CD8-positive, alpha-beta memory T cell (primary cell): ENCODE measurements around the gene TNFRSF21. TPM values are rescaled to one million over a fixed set of nuclear protein-coding genes. Genes with fewer than 3 reads are reported as not detected.

Experiments used
- CTCF ChIA-PET: fragments of 350-600 bp; sonication (Branson Sonifier 250); formaldehyde crosslinking; loops from one replicate; lab custom pipeline; 2021; ENCODE audit warnings: antibody characterized with exemption; lab: Charles Lee
- POLR2A ChIA-PET: fragments of 350-600 bp; sonication (Branson Sonifier 250); formaldehyde crosslinking; loops from one replicate; lab custom pipeline; 2021; ENCODE audit warnings: antibody characterized with exemption; lab: Charles Lee
- DNase-seq, 5 donors: peaks; one replicate each; pipeline versions ENCODE4 v3.0.0 to v3.0.0-alpha.2; 2020 to 2022; ENCODE audit warnings: mixed read lengths in 1 of 5
- H3K27ac ChIP-seq: one replicate; pipeline ENCODE4 v1.7.0; 2013; ENCODE audit warnings: low read depth, mild to moderate bottlenecking, low read length, moderate library complexity
- H3K27me3 ChIP-seq: 2 replicates; pipeline ENCODE4 v1.7.0; 2013; ENCODE audit warnings: low read length, mild to moderate bottlenecking; ENCODE audit not compliant: insufficient read depth, poor library complexity, severe bottlenecking
- H3K36me3 ChIP-seq: 2 replicates; pipeline ENCODE4 v1.7.0; 2013; ENCODE audit warnings: mild to moderate bottlenecking, low read length, moderate library complexity; ENCODE audit not compliant: insufficient read depth
- H3K4me1 ChIP-seq: 2 replicates; pipeline ENCODE4 v1.7.0; 2013; ENCODE audit warnings: mild to moderate bottlenecking, low read length, moderate library complexity; ENCODE audit not compliant: insufficient read depth
- H3K4me3 ChIP-seq: 2 replicates; pipeline ENCODE4 v1.7.0; 2013; ENCODE audit warnings: mild to moderate bottlenecking, low read length
- H3K9me3 ChIP-seq: 2 replicates; pipeline ENCODE4 v1.7.0; 2013; ENCODE audit warnings: mild to moderate bottlenecking, low read length
- H3K27ac Mint-ChIP-seq, 8 donors: one replicate each; pipeline ENCODE4 v1.8.0; 2020 to 2021; ENCODE audit warnings: mixed read lengths in 8 of 8, mild to moderate bottlenecking in 6 of 8, inconsistent platforms in 3 of 8, moderate library complexity in 3 of 8
- H3K27me3 Mint-ChIP-seq, 2 donors: one replicate each; pipeline ENCODE4 v1.8.0; 2020 to 2021; ENCODE audit warnings: mixed read lengths in 2 of 2, mild to moderate bottlenecking in 1 of 2, moderate library complexity in 1 of 2
- H3K36me3 Mint-ChIP-seq, 3 donors: one replicate each; pipeline ENCODE4 v1.8.0; 2020 to 2021; ENCODE audit warnings: mixed read lengths in 3 of 3, inconsistent platforms in 1 of 3, mild to moderate bottlenecking in 1 of 3
- H3K4me1 Mint-ChIP-seq, 3 donors: one replicate each; pipeline ENCODE4 v1.8.0; 2020 to 2021; ENCODE audit warnings: mixed read lengths in 3 of 3, inconsistent platforms in 1 of 3, mild to moderate bottlenecking in 1 of 3
- H3K4me3 Mint-ChIP-seq, 7 donors: one replicate each; pipeline ENCODE4 v1.8.0; 2020 to 2021; ENCODE audit warnings: mixed read lengths in 7 of 7, mild to moderate bottlenecking in 6 of 7, moderate library complexity in 4 of 7, inconsistent platforms in 2 of 7
- H3K9me3 Mint-ChIP-seq, 5 donors: one replicate each; pipeline ENCODE4 v1.8.0; 2020 to 2022; ENCODE audit warnings: mixed read lengths in 5 of 5, mild to moderate bottlenecking in 3 of 5, moderate library complexity in 2 of 5, inconsistent platforms in 1 of 5
- polyA plus RNA-seq: library from polyadenylated mRNA; unstranded; fragments of 300-500 nt; fragmentation: Illumina TruSeq; gene quantifications from one replicate; pipeline ENCODE4 v1.2.3, GENCODE V29; 2021
- total RNA-seq, 2 experiments: library from RNA; stranded (reverse); gene quantifications; one replicate each; pipeline ENCODE4 v1.2.3, GENCODE V29; 2021

TNFRSF21 gene
- total and polyA plus RNA-seq, 3 experiments from 2014 or later, result 0.06 to 1.8 (median 1.7) TPM

- Mint-ChIP-seq H3K4me3 (no peak overlapping the region), H3K36me3 (no peaks in the 10 kb centered on the region), H3K9me3 (no peaks in the 10 kb centered on the region), H3K27ac (no peak overlapping the region), H3K4me1 (no peaks in the 10 kb centered on the region), H3K27me3 (peaks cover 2 to 11% of the 10 kb centered on the region in 2 donors)
- no peaks in the 10 kb centered on the region for H3K27me3 ChIP-seq
- no peak overlapping the region for H3K4me3 ChIP-seq
- CTCF ChIA-PET, result no interaction called here
- H3K9me3 ChIP-seq, result no peaks in the 10 kb centered on the region
- no peaks in the 10 kb centered on the region for H3K4me1 ChIP-seq
- POLR2A ChIA-PET, result no interaction called here
- no peaks in the 10 kb centered on the region for H3K36me3 ChIP-seq
- no peak for DNase-seq
- no peak overlapping the region for H3K27ac ChIP-seq
Measured at GRCh38 chr6:47182291-47182957, 127.3 kb downstream of the TNFRSF21 start.

GRCh38 chr6:47181681-47182080 is 128.0 kb downstream of the TNFRSF21 start:
- CTCF ChIA-PET, result no interaction called here
- Mint-ChIP-seq H3K36me3 (no peaks in the 10 kb centered on the region), H3K27ac (no peak overlapping the region), H3K9me3 (no peaks in the 10 kb centered on the region), H3K27me3 (peaks cover 1 to 11% of the 10 kb centered on the region in 2 donors), H3K4me3 (no peak overlapping the region), H3K4me1 (no peaks in the 10 kb centered on the region)
- Histone ChIP-seq H3K36me3 (no peaks in the 10 kb centered on the region), H3K27ac (no peak overlapping the region), H3K4me3 (no peak overlapping the region), H3K27me3 (no peaks in the 10 kb centered on the region), H3K9me3 (no peaks in the 10 kb centered on the region), H3K4me1 (no peaks in the 10 kb centered on the region)
- DNase-seq, result no peak
- POLR2A ChIA-PET, result no interaction called here

Other genes with a start within 250 kb of the TNFRSF21 start
- 10 to 100 TPM; 28.8 to 30.7 TPM for gene CD2AP, start 167.9 kb upstream of the TNFRSF21 start, total RNA-seq
- gene CD2AP, start 167.9 kb upstream of the TNFRSF21 start, polyA plus RNA-seq, result 9.3 TPM